Neural cell (in vitro differentiated cells): ENCODE data around the gene SV2B.

Experiments
- CTCF ChIP-seq: fragments of 450-650 bp; IDR thresholded peaks from 2 replicates; pipeline ENCODE4 v1.5.1; 2014; ENCODE audit warnings: antibody characterized with exemption, mild to moderate bottlenecking, moderate library complexity; ENCODE audit not compliant: poor library complexity, severe bottlenecking
- RAD21 ChIP-seq: fragments of 450-650 bp; conservative IDR thresholded peaks from 2 replicates; pipeline ENCODE4 v1.6.1; 2014; ENCODE audit warnings: antibody characterized with exemption, mild to moderate bottlenecking, moderate library complexity
- REST ChIP-seq: IDR thresholded peaks from 2 replicates; pipeline ENCODE4 v1.6.1; 2012; ENCODE audit warnings: borderline replicate concordance

DNA sequence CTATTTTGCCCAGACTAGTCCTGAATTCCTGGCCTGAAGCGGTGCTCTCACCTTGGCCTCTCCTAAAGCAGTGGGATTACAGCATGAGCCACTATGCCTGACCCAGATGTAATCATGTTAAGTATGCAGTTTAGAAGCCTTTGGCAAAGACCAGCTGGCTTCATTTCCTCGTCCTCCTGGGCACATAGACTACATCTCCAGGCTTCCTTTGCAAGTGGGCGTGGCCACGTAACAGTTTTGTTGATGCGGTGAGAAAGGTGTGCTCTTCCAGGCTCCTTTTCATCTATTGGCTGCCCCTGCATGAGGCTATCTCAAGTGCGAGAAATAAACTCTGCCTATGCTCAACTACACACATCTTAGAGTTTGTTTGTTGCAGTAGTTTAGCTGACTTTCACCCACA is 13.0 kb downstream of the SV2B start:
- no peak for TF ChIP-seq CTCF
- TF ChIP-seq RAD21, result no peak
- TF ChIP-seq REST, result no peak
